OCI-LY7 (cell line): ENCODE results near the gene AUNIP. TPM values are rescaled to one million over a fixed set of nuclear protein-coding genes. Genes with fewer than 3 reads are reported as not detected.

Source experiments
- BruUV-seq: library from RNA; stranded (reverse); fragments of 400-500 nt; replicated peaks from 2 replicates; lab custom pipeline; 2021; lab: Mats Ljungman, UMichigan
- CTCF ChIA-PET: fragments of 300-600 bp; sonication (Branson Sonifier 250); formaldehyde crosslinking; loops from one replicate; lab custom pipeline; 2022; ENCODE audit warnings: antibody characterized with exemption; ENCODE audit not compliant: unreplicated experiment; lab: Charles Lee
- POLR2A ChIA-PET: fragments of 300-600 bp; sonication (Branson Sonifier 250); formaldehyde crosslinking; loops from one replicate; lab custom pipeline; 2022; ENCODE audit warnings: antibody characterized with exemption; lab: Charles Lee
- DNase-seq: peaks from one replicate; pipeline ENCODE4 v3.0.0-alpha.2; 2015; ENCODE audit warnings: low spot score
- H2AFZ ChIP-seq: fragments of 200-600 bp; sonication (generic), shearing (Covaris generic); 2 replicates; pipeline ENCODE4 v1.6.1; 2014; ENCODE audit warnings: mild to moderate bottlenecking, antibody characterized with exemption, low read length, moderate library complexity
- H3K27ac ChIP-seq: fragments of 200-600 bp; sonication (generic); 2 replicates; pipeline ENCODE4 v1.5.1; 2014; ENCODE audit warnings: mixed run types, low read depth, mild to moderate bottlenecking, moderate library complexity, low read length, inconsistent platforms; ENCODE audit not compliant: poor library complexity, severe bottlenecking
- H3K36me3 ChIP-seq: fragments of 200-600 bp; sonication (generic); 2 replicates; pipeline ENCODE4 v1.6.1; 2014; ENCODE audit warnings: mild to moderate bottlenecking, antibody characterized with exemption, low read length, moderate library complexity, mixed read lengths; ENCODE audit not compliant: insufficient read depth
- H3K4me1 ChIP-seq: fragments of 200-600 bp; sonication (generic); 2 replicates; pipeline ENCODE4 v1.5.1; 2014; ENCODE audit warnings: mild to moderate bottlenecking, low read length; ENCODE audit not compliant: insufficient read depth, poor library complexity, severe bottlenecking
- H3K4me2 ChIP-seq: fragments of 200-600 bp; sonication (generic); 2 replicates; pipeline ENCODE4 v1.6.1; 2014; ENCODE audit warnings: mild to moderate bottlenecking, low read length
- H3K4me3 ChIP-seq: fragments of 200-600 bp; sonication (generic); 2 replicates; pipeline ENCODE4 v1.5.1; 2014; ENCODE audit warnings: mild to moderate bottlenecking, low read depth, low read length; ENCODE audit not compliant: poor library complexity, severe bottlenecking
- H3K79me2 ChIP-seq: fragments of 200-600 bp; sonication (generic); 2 replicates; pipeline ENCODE4 v1.6.1; 2016; ENCODE audit warnings: low read depth, mild to moderate bottlenecking, low read length, moderate library complexity, mixed read lengths; ENCODE audit not compliant: insufficient read depth
- H3K9me2 ChIP-seq: fragments of 200-600 bp; sonication (generic); 2 replicates; pipeline ENCODE4 v1.6.1; 2016; ENCODE audit warnings: mild to moderate bottlenecking, low read length, mixed read lengths; ENCODE audit not compliant: insufficient read depth
- H3K9me3 ChIP-seq: fragments of 200-600 bp; sonication (generic); 2 replicates; pipeline ENCODE4 v1.6.1; 2014; ENCODE audit warnings: mild to moderate bottlenecking, mixed run types, low read length, mixed read lengths
- H4K20me1 ChIP-seq: fragments of 200-600 bp; sonication (generic); 2 replicates; pipeline ENCODE4 v1.6.1; 2014; ENCODE audit warnings: mild to moderate bottlenecking, antibody characterized with exemption, low read length, moderate library complexity, mixed read lengths; ENCODE audit not compliant: insufficient read depth
- CTCF ChIP-seq: fragments of 200-600 bp; sonication (generic); conservative IDR thresholded peaks from 2 replicates; pipeline ENCODE4 v1.5.1; 2014; ENCODE audit warnings: mild to moderate bottlenecking, antibody characterized with exemption, low read length, moderate library complexity, mixed read lengths
- EZH2phosphoT487 ChIP-seq: fragments of 200-600 bp; sonication (generic); IDR thresholded peaks from 2 replicates; pipeline ENCODE4 v1.6.1; 2018; ENCODE audit warnings: low read depth, borderline replicate concordance, mild to moderate bottlenecking, mixed run types, antibody characterized with exemption, low read length, moderate library complexity, mixed read lengths
- intact Hi-C: fragments of 100-400 bp; cut with micrococcal nuclease; formaldehyde crosslinking; loops from one replicate; pipeline ENCODE4 v1.10.0; 2022; ENCODE audit not compliant: unreplicated experiment
- total RNA-seq, 2 experiments: library from RNA; depleted of rRNA in 1 of 2; stranded (reverse); fragments of >200 nt in 1 of 2; shearing (Covaris generic) in 1 of 2; gene quantifications; 2 replicates each; pipeline ENCODE4 v1.2.3, GENCODE V29; 2014 to 2022

AUNIP gene
- total RNA-seq, 2 experiments from 2014 or later: 15.1 to 21.5 TPM

GRCh38 chr1:25875856-25876692 is 16.8 kb upstream of the AUNIP start:
- no peak for DNase-seq
- Histone ChIP-seq H3K9me2 (no peaks in the 10 kb centered on the region), H3K9me3 (no peaks in the 10 kb centered on the region), H3K27ac (no peak overlapping the region), H3K4me3 (peak overlapping the region; percentile 54), H3K4me2 (peak overlapping the region; percentile 74), H2AFZ (peak overlapping the region; percentile 65; the same call in 1 of the 2 replicates), H3K4me1 (peaks cover 39% of the 10 kb centered on the region), H3K79me2 (no peaks in the 10 kb centered on the region), H3K36me3 (no peaks in the 10 kb centered on the region), H4K20me1 (no peaks in the 10 kb centered on the region)
- BruUV-seq: no TSS peak
- intact Hi-C loops: no loop called here
- POLR2A ChIA-PET: interaction anchor here (0.5 to 1.7 kb wide), 2 partner anchors 31 to 91 kb away, joined by 3 to 4 read pairs; no protein-coding TSS in a partner anchor
- TF ChIP-seq EZH2phosphoT487 (no peak), CTCF (no peak)
- CTCF ChIA-PET: no interaction called here

GRCh38 chr1:25875154-25875855 is 16.0 kb upstream of the AUNIP start, which contains the start of gene PAQR7:
Gene PAQR7, minus strand, starts transcription at chr1:25875708. Its CDS starts 11,869 bp downstream, at chr1:25863839.
- peak within 1 kb of the TSS; percentile 65; the same call in 1 of the 2 replicates for H2AFZ ChIP-seq
- peak; percentile 46 for DNase-seq
- H3K9me2 ChIP-seq: no peaks in the 10 kb centered on the region
- H3K4me2 ChIP-seq: peak within 1 kb of the TSS; percentile 74
- H3K27ac ChIP-seq: no peak within 1 kb of the TSS
- BruUV-seq: no TSS peak
- peak within 1 kb of the TSS; percentile 54 for H3K4me3 ChIP-seq
- POLR2A ChIA-PET: interaction anchor here (0.5 to 1.7 kb wide), 2 partner anchors 30 to 92 kb away, joined by 3 to 4 read pairs; no protein-coding TSS in a partner anchor
- TF ChIP-seq CTCF (no peak), EZH2phosphoT487 (no peak)
- intact Hi-C loops: no loop called here
- peaks cover 45% of the 10 kb centered on the region for H3K4me1 ChIP-seq
- CTCF ChIA-PET: no interaction called here
- H4K20me1 ChIP-seq: no peaks in the 10 kb centered on the region
- no peaks in the 10 kb centered on the region for H3K9me3 ChIP-seq
- H3K79me2 ChIP-seq: no peaks in the 10 kb centered on the region
- H3K36me3 ChIP-seq: no peaks in the 10 kb centered on the region
